PFSK-1 (cell line): Measurements from ENCODE around the gene CACNA1D.

ENCODE experiments used
- FOXP2 ChIP-seq: optimal IDR thresholded peaks from 2 replicates; pipeline ENCODE3; 2011; ENCODE audit warnings: borderline replicate concordance, control low read depth, inconsistent platforms; ENCODE audit not compliant: insufficient read depth; ENCODE audit errors: extremely low read length, extremely low read depth
- POLR2AphosphoS5 ChIP-seq: IDR thresholded peaks from 2 replicates; pipeline ENCODE4 v1.6.1; 2012; ENCODE audit warnings: low read depth, mild to moderate bottlenecking, control low read depth, low read length, moderate library complexity
- SIN3A ChIP-seq: IDR thresholded peaks from 2 replicates; pipeline ENCODE4 v1.6.1; 2012; ENCODE audit warnings: mild to moderate bottlenecking, low read length, moderate library complexity, borderline replicate concordance; ENCODE audit not compliant: insufficient read depth
- TAF1 ChIP-seq: IDR thresholded peaks from 2 replicates; pipeline ENCODE4 v1.6.1; 2012; ENCODE audit warnings: low read length, control low read depth, borderline replicate concordance; ENCODE audit not compliant: insufficient read depth
- TF ChIP-seq, protein P1 (sequence below), 2 experiments: IDR thresholded peaks; 2 replicates each; pipeline versions ENCODE4 v1.6.1 to v1.8.0; 2011 to 2012; ENCODE audit warnings: low read depth in 2 of 2, low read length in 2 of 2, control low read depth in 1 of 2, inconsistent platforms in 1 of 2, mild to moderate bottlenecking in 1 of 2, moderate library complexity in 1 of 2; ENCODE audit not compliant: insufficient read depth in 1 of 2

DNA sequence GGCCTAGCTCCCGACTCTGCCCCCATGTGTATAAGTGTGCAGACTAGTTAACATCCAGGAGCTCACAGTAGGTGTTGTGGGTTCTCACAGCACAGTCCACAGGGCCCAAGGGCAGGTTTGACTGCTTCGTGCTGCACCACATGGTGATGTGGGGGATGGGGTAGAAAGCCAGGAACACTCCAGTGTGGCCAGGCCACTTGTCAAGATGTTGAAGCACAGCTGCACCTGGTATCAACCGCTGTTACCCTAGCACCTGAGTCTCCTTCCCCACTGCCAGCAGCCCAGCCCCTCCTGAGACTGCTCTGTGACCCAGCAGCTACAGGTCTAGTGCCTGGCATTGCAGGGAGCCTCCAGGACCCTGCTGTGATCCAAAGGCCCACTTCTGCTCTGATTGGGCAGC is 298.5 kb downstream of the CACNA1D start:
- no peak for TF ChIP-seq POLR2AphosphoS5
- no peak for TF ChIP-seq TAF1
- TF ChIP-seq SIN3A: no peak
- TF ChIP-seq, protein P1, sequence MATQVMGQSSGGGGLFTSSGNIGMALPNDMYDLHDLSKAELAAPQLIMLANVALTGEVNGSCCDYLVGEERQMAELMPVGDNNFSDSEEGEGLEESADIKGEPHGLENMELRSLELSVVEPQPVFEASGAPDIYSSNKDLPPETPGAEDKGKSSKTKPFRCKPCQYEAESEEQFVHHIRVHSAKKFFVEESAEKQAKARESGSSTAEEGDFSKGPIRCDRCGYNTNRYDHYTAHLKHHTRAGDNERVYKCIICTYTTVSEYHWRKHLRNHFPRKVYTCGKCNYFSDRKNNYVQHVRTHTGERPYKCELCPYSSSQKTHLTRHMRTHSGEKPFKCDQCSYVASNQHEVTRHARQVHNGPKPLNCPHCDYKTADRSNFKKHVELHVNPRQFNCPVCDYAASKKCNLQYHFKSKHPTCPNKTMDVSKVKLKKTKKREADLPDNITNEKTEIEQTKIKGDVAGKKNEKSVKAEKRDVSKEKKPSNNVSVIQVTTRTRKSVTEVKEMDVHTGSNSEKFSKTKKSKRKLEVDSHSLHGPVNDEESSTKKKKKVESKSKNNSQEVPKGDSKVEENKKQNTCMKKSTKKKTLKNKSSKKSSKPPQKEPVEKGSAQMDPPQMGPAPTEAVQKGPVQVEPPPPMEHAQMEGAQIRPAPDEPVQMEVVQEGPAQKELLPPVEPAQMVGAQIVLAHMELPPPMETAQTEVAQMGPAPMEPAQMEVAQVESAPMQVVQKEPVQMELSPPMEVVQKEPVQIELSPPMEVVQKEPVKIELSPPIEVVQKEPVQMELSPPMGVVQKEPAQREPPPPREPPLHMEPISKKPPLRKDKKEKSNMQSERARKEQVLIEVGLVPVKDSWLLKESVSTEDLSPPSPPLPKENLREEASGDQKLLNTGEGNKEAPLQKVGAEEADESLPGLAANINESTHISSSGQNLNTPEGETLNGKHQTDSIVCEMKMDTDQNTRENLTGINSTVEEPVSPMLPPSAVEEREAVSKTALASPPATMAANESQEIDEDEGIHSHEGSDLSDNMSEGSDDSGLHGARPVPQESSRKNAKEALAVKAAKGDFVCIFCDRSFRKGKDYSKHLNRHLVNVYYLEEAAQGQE (IDR thresholded peaks at IDR 0.05; ENCODE audit: insufficient read depth in 1 of 2, low read depth in 2 of 2, low read length in 2 of 2): no peak
- TF ChIP-seq FOXP2: no peak
